Measurements from ENCODE around the gene YPEL5. TPM values are rescaled to one million over a fixed set of nuclear protein-coding genes. Genes with fewer than 3 reads are reported as not detected.

The YPEL5 gene
- total and polyA plus RNA-seq, 10 of the 15 experiments (the other 5 are each of a cell fraction or from before 2014, with no cell fraction given): 18.8 to 47.3 (median 21.7) TPM

- TF ChIP-seq BHLHE40 (IDR thresholded peaks at IDR 0.05; ENCODE audit: borderline replicate concordance in 1 of 2, low read depth in 2 of 2, low read length in 1 of 2) (no peak), TCF3 (IDR thresholded peaks at IDR 0.05; ENCODE audit: borderline replicate concordance, insufficient read depth, low read depth, low read length) (no peak)
These were observed 38.6 kb upstream of the YPEL5 start (continued) for GRCh38 chr2:30108192-30108591.

DNA sequence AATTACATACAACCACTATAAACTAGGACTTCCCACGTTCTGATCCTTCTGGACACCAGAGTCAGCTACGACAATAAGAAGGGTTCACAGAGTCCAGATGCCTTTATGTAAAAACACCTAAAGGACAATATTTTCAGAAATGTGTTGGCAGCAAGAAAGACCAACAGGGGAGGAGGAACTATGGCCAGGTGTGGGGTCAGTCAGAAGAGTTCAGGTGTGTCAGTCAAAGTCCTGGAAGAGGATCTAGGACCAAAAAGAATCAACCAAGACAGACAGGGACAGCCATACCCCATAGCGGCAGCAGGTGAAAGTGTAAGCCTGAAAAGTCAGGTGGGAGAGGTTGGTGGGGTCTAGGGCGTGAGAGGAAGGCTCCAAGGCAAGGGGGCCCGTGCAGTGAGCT, 38.0 kb upstream of the YPEL5 start:
- no peak for ATAC-seq
- Histone ChIP-seq H3K4me1 (ENCODE audit: control insufficient read depth, insufficient read depth, low read length) (no peaks in the 10 kb centered on the region), H3K4me2 (ENCODE audit: control insufficient read depth, insufficient read depth) (no peak overlapping the region), H3K9me3 (replicated peaks; ENCODE audit: control insufficient read depth, insufficient read depth, low read length) (no peaks in the 10 kb centered on the region), H3K9ac (ENCODE audit: control insufficient read depth, insufficient read depth, low read length) (no peak overlapping the region), H3K27me3 (replicated peaks in 1 of 2; ENCODE audit: control insufficient read depth in 2 of 2, insufficient read depth in 2 of 2, low read length in 1 of 2) (no peaks in the 10 kb centered on the region), H4K20me1 (ENCODE audit: control insufficient read depth, insufficient read depth) (no peaks in the 10 kb centered on the region), H2AFZ (ENCODE audit: control insufficient read depth, low read depth, low read length) (no peak overlapping the region), H3K36me3 (ENCODE audit: control insufficient read depth in 2 of 2, insufficient read depth in 2 of 2, low read length in 1 of 2) (no peaks in the 10 kb centered on the region), H3K79me2 (ENCODE audit: control insufficient read depth, insufficient read depth, low read length) (no peaks in the 10 kb centered on the region), H3K27ac (ENCODE audit: control insufficient read depth, insufficient read depth) (no peak overlapping the region), H3K4me3 (no peak overlapping the region)
- in situ Hi-C loops (cut with MboI) (no loop called here), intact Hi-C loops (cut with micrococcal nuclease; ENCODE audit: unreplicated experiment) (no loop called here)
- SMC1A ChIA-PET (ENCODE audit: uncharacterized antibody, unreplicated experiment): no interaction called here
- CTCF ChIA-PET: no interaction called here
- no peak for FAIRE-seq
- no TSS peak for BruUV-seq (replicated peaks)
- TF ChIP-seq ZNF24 (IDR thresholded peaks at IDR 0.05): no peak
- no peak for TF ChIP-seq SMARCA5 (IDR thresholded peaks at IDR 0.05)
- TF ChIP-seq SMAD1 (IDR thresholded peaks at IDR 0.05; ENCODE audit: low read depth, partially characterized antibody): no peak
- WGBS (ENCODE audit: insufficient coverage, insufficient replicate concordance, low lambda C conversion rate, missing lambda C conversion rate): 17% methylated on average over 5 of the region's 5 CpGs
- DNase-seq (ENCODE audit: low read depth, low spot score): no peak
- POLR2A ChIA-PET: no interaction called here
- RAD21 ChIA-PET (ENCODE audit: unreplicated experiment): no interaction called here

GRCh38 chr2:30109856-30110255, 37.0 kb upstream of the YPEL5 start:
- no TSS peak for BruUV-seq (replicated peaks)
- H3K79me2 ChIP-seq (ENCODE audit: control insufficient read depth, insufficient read depth, low read length): no peaks in the 10 kb centered on the region
- H3K4me1 ChIP-seq (ENCODE audit: control insufficient read depth, insufficient read depth, low read length): no peaks in the 10 kb centered on the region
- H3K9me3 ChIP-seq (replicated peaks; ENCODE audit: control insufficient read depth, insufficient read depth, low read length): no peaks in the 10 kb centered on the region
- 35% methylated on average over 6 of the region's 6 CpGs for WGBS (ENCODE audit: insufficient coverage, insufficient replicate concordance, low lambda C conversion rate, missing lambda C conversion rate)
- H3K4me2 ChIP-seq (ENCODE audit: control insufficient read depth, insufficient read depth): no peak overlapping the region
- POLR2A ChIA-PET: no interaction called here
- FAIRE-seq: no peak
- ATAC-seq: no peak; the same call in 2 of the 3 replicates
- H3K4me3 ChIP-seq: no peak overlapping the region
- intact Hi-C loops (cut with micrococcal nuclease; ENCODE audit: unreplicated experiment) (no loop called here), in situ Hi-C loops (cut with MboI) (no loop called here)
- no peak overlapping the region for H3K27ac ChIP-seq (ENCODE audit: control insufficient read depth, insufficient read depth)
- no peaks in the 10 kb centered on the region for H4K20me1 ChIP-seq (ENCODE audit: control insufficient read depth, insufficient read depth)
- no peak overlapping the region for H3K9ac ChIP-seq (ENCODE audit: control insufficient read depth, insufficient read depth, low read length)
- no peaks in the 10 kb centered on the region for H3K27me3 ChIP-seq (replicated peaks in 1 of 2; ENCODE audit: control insufficient read depth in 2 of 2, insufficient read depth in 2 of 2, low read length in 1 of 2)
- DNase-seq (ENCODE audit: low read depth, low spot score): no peak
- RAD21 ChIA-PET (ENCODE audit: unreplicated experiment): no interaction called here
- no peaks in the 10 kb centered on the region for H3K36me3 ChIP-seq (ENCODE audit: control insufficient read depth in 2 of 2, insufficient read depth in 2 of 2, low read length in 1 of 2)
- CTCF ChIA-PET: interaction anchor here (0.5 to 0.9 kb wide), 3 partner anchors 9 to 332 kb away, joined by 3 read pairs; no protein-coding TSS in a partner anchor
- H2AFZ ChIP-seq (ENCODE audit: control insufficient read depth, low read depth, low read length): no peak overlapping the region
- SMC1A ChIA-PET (ENCODE audit: uncharacterized antibody, unreplicated experiment): interaction anchor here (0.9 to 1.1 kb wide), 2 partner anchors 54 to 753 kb away, joined by 4 to 5 read pairs; no protein-coding TSS in a partner anchor
- TF ChIP-seq CREM (IDR thresholded peaks at IDR 0.05; ENCODE audit: low read depth) (no peak), SMARCA5 (IDR thresholded peaks at IDR 0.05) (no peak), EGR1 (IDR thresholded peaks at IDR 0.05; ENCODE audit: borderline replicate concordance in 1 of 2, low read depth in 2 of 2, low read length in 2 of 2) (no peak), ZZZ3 (IDR thresholded peaks at IDR 0.05; ENCODE audit: control insufficient read depth, insufficient read length, low read depth) (no peak), BMI1 (IDR thresholded peaks at IDR 0.05; ENCODE audit: borderline replicate concordance) (no peak)

Data from GM12878 (cell line).